Fibroblast of gingiva (primary cell): Measurements from ENCODE around the gene SLIT3.

Source experiments
- DNase-seq: peaks from one replicate; pipeline ENCODE4 v3.0.0-alpha.2; 2011; ENCODE audit warnings: low read depth

Gene SLIT3

GRCh38 chr5:169265888-169266287 is 35.1 kb downstream of the SLIT3 start:
- no peak for DNase-seq

- no peak for DNase-seq
Measured at GRCh38 chr5:169263591-169263990, 37.3 kb downstream of the SLIT3 start.

- no peak for DNase-seq
Measured at GRCh38 chr5:169260896-169261569, 39.9 kb downstream of the SLIT3 start.

- DNase-seq, result peak; percentile 83
Measured at GRCh38 chr5:169258372-169259000, 42.5 kb downstream of the SLIT3 start.

- no peak for DNase-seq
Measured at GRCh38 chr5:169256191-169256590, 44.7 kb downstream of the SLIT3 start.

- DNase-seq, result no peak
Measured at GRCh38 chr5:169253071-169253470, 47.9 kb downstream of the SLIT3 start.

- DNase-seq, result no peak
Measured at GRCh38 chr5:169251333-169252084, 49.4 kb downstream of the SLIT3 start.

- DNase-seq, result no peak
Measured at GRCh38 chr5:169250887-169251286, 50.1 kb downstream of the SLIT3 start.

GRCh38 chr5:169248996-169249395 is 51.9 kb downstream of the SLIT3 start:
- no peak for DNase-seq

GRCh38 chr5:169248550-169248949 is 52.4 kb downstream of the SLIT3 start:
- DNase-seq, result peak; percentile 53

- DNase-seq, result no peak
Measured at GRCh38 chr5:169244812-169245211, 56.1 kb downstream of the SLIT3 start.

- no peak for DNase-seq
Measured at GRCh38 chr5:169243651-169244422, 57.1 kb downstream of the SLIT3 start.

- DNase-seq, result no peak
Measured at GRCh38 chr5:169242849-169243186, 58.1 kb downstream of the SLIT3 start.

- DNase-seq, result no peak
Measured at GRCh38 chr5:169242175-169242848, 58.6 kb downstream of the SLIT3 start.

GRCh38 chr5:169229342-169229892 is 71.5 kb downstream of the SLIT3 start:
- no peak for DNase-seq

GRCh38 chr5:169226895-169227294 is 74.0 kb downstream of the SLIT3 start:
- DNase-seq, result no peak

- DNase-seq, result no peak
Measured at GRCh38 chr5:169225830-169226356, 75.0 kb downstream of the SLIT3 start.

GRCh38 chr5:169223595-169223953 is 77.4 kb downstream of the SLIT3 start:
- no peak for DNase-seq

- DNase-seq, result no peak
Measured at GRCh38 chr5:169222934-169223594, 77.9 kb downstream of the SLIT3 start.

GRCh38 chr5:169221519-169221918 is 79.4 kb downstream of the SLIT3 start:
- DNase-seq, result no peak

- DNase-seq, result no peak
Measured at GRCh38 chr5:169219961-169220360, 81.0 kb downstream of the SLIT3 start.
